HG03558 (cell line): ENCODE data around the gene PTDSS2.
"Not testable (repeated sequence)": the region's sequence is repeated elsewhere in the genome, so short reads cannot be mapped to it uniquely, and the experiment has no call there.

Experiments
- ATAC-seq: cut with Tn5 transposase; IDR thresholded peaks from one replicate; pipeline ENCODE4 v1.9.1; 2021; ENCODE audit warnings: moderate number of reproducible peaks; ENCODE audit not compliant: unreplicated experiment; ENCODE audit errors: extremely low read depth

Gene PTDSS2

DNA sequence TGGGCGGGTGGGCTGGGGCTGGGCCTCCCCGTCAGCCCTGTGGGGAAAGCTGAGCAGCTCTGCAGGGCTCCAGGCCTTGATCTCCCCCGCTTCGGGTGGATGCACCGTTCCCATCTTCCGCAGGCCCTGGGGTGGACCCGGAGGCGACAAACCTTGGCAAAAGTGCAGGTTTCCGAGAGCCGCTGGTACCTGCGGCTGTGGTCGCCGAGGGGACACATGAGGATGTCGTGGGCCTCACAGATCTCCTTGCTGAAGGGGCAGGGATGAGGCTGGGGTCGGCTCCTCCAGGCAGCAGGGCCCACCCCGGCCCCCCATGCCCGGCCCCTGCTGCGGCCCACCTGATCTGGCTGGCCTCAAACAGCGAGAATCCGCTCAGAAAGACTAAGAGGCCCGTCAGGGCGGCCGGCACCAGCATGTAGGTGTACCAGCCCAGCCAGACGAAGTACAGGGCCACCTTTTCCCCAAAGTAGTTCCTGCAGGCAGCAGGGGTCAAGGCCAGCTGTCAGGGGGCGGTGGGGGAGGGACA is 20.1 kb upstream of the PTDSS2 start:
- ATAC-seq: no peak

DNA sequence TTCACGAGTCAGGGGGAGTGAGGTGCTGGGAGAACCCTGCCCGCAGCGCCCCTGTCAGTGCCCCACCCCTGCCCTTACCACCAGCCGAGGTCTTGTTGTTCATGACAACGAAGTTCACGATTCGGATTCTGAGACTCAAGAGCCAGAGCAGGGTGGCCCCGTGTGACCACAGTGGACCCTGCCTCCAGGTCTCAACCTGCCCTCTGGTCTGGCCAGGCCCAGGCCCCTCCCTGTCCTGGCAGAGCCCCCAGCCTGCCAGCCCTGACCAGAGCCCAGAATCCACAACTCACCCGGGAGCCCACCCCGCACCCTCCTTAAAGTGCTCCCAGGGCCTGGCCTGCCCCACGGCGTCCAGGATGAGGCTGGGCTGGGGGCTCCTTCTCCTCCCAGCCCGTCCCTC is 18.2 kb upstream of the PTDSS2 start:
- ATAC-seq: no peak

DNA sequence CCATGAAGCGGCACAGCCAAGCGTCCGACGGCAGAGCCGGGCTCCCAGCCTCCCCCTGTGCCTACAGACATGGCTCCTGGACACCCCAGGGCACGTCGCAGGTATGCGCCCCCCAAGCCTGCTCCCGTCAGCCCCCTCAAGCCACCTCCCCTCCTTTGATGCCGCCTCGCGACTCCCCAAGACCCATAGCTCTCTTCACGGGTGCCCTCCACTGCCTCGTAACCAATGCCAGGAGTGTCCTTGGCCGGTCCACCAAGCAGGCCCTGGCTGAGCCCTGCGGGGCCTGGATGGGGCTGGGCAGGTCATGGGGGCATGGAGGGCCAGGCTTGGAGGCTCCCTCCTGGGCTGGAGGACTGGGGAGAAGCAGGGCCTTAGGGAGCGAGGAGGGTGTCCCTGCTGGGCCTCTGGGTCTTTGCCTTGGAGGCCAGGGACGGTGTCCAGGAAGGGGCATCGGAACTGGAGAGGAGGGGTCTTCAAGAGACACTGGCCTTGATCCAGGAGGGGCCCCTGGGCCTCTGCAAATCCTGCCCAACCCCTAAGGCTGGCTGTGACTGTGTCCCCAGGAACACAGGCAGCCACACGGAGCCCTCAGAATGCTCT is 17.5 kb upstream of the PTDSS2 start:
- no peak for ATAC-seq

DNA sequence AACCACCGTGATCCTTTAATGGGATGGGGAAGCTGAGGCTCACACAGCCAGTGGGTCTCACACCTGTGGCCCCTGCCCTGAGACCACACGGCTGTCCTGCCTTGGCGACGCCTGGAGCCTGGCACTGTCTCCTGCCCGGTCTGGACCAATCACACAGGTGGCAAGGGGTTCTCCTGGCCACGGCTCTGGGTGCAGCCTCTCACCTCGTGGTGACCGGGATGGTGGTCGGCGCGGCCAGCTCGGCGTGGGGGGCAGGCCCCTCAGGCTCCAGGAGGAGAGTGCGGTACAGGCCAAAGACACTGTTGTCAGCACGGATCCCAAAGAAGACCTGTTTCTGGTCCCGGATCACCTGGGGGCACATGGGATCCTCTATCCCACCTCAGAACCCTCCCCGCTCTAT is 17.0 kb upstream of the PTDSS2 start:
- no peak for ATAC-seq

DNA sequence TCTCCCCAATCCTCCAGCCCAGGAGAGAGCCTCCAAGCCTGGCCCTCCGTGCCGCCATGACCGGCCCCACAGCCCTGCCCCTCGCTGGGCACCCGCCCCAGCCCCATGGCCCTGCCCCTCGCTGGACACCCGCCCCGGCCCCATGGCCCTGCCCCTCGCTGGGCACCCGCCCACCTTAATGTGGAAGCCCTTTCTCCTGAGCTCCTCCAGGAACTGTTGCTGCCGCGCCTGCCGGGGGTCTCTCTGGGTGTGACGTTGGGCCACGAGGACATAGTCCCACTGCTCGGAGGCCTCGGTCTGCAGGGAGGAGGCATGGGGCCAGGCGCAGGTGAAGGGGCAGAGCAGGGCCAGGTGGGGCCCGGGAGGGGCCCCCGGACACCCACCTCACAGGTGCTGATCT is 16.4 kb upstream of the PTDSS2 start:
- no peak for ATAC-seq

DNA sequence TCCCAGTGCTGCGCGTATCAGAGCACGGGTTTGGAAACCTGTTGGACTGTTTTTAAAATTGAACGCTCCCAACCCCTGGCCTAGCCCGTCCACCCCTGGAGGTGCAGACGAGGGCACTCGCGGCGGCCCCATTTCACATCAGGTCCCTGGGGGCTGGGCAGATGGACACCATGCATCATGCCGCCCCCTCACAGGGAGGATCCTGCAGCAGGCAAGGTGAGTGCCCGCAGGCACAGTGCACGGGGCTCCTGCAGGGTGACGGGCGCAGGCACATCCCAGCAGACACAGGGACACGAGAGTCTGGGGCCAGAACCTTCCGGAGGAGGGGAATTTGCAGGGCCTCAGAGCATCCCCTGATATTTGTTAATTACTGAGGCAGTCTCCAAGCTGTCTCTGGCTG is 15.6 kb upstream of the PTDSS2 start:
- ATAC-seq: no peak

DNA sequence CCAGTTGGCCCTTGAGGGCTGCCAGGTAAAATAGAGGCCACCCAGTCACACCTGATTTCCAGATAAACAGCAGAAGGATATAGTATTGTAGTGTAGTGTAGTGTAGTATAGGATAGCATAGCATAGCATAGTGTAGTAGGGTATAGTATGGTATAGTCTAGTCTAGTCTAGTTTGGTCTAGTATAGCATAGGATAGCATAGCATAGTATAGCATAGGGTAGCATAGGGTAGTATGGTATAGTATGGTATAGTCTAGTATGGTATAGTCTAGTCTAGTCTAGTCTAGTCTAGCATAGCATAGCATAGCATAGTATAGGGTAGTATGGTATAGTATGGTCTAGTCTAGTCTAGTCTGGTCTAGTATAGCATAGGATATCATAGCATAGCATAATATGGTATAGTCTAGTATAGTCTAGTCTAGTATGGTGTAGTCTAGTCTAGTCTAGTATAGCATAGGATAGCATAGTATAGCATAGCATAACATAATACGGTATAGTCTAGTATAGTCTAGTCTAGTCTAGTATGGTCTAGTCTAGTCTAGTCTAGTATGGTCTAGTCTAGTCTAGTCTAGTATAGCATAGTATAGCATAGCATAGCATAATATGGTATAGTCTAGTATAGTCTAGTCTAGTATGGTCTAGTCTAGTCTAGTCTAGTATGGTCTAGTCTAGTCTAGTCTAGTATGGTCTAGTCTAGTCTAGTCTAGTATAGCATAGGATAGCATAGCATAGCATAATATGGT is 14.9 kb upstream of the PTDSS2 start:
- not testable (repeated sequence) for ATAC-seq

DNA sequence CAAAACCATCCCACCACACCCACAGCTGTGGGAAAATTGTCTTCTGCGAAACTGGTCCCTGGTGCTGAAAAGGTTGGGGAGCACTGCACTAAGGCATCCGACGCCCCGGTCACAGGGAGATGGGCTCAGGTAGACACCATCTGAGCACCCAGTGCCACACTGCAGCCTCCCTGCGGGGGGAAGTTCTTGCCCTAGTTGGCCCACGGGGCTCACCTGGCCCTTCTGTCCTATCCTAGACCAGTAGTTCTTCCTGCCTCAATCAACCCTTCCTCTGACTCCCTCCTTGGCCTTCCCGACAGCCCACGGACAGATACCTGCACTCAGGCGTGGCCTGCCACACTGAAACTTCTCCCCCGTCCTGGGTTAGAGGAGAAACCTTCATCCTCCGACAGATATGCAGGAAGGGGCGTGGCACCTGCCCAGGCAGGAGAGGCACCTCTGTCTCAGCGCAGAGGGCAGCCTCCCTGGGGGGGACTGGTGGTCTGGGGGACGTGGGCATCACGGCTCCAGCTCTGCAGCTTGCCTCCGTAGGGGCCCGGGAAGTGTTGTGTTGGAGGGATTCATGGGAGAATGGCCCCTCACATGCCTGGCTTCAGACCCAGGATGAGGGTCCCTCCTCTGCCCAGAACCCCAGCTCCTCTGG is 12.7 kb upstream of the PTDSS2 start:
- ATAC-seq: no peak

DNA sequence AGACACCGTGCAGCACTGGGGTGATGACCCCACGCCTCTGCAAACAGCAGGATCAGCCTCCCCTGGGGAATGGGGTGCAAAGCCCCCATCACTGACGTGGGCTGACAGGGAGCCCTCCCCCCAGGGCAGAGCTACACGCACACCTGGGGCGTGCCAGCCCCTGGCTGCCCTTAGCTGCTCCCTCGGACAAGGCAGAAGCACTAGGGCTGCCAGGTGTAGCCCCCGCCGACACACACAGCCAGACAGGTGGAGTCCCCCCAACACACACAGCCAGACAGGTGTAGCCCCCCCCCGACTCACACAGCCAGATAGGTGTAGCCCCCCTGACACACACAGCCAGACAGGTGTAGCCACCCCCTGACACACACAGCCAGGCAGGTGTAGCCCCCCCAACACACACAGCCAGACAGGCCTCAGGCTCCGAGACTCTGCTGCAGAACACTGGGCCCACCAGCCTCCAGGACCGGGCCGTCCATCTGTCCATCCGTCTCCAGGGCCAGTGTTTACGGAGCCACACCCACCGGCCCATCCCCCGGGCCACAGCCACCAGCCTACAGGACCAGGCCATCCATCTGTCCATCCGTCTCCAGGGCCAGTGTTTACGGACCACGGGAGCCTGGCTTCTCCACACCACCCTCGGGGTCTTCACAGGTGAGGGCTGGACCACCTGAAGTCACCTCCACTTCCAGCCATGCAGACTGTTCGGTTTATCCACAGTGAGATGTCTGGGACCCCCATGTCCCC is 11.8 kb upstream of the PTDSS2 start:
- ATAC-seq: no peak

DNA sequence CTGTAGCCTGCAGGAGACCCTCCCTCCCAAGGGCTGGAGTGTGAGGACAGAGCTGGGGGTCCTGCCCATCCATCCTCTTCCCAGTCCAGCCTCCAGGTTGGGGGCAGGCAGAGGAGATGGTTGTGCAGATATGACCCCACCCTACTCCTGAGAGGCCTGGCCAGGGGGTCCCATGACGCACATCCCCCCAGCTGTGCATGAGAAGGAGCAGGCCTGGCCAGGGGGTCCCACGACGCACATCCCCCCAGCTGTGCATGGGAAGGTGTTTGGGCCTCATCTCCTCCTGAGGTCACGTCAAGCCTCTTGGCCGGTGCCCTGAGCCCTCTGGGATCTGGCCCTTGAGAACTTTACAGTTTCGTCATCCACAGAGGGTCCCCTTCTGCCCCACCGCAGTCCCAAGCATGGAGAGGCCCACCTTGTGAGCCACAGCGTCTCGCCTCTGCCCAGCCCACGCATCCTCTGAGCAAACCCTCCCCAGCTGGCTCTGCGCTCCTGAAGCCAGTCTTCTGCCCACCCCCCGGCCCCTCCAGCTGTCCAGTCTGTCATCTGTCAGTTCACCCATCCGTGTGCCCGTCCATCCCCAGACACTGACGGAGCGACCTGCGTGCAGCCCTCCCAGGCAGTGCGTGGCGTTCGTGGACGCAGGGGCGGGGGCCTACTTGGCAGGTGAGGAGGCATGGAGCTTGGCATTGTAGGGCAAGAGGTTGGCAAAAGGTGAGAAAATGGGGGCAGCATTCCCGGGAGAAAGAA is 10.6 kb upstream of the PTDSS2 start:
- no peak for ATAC-seq

DNA sequence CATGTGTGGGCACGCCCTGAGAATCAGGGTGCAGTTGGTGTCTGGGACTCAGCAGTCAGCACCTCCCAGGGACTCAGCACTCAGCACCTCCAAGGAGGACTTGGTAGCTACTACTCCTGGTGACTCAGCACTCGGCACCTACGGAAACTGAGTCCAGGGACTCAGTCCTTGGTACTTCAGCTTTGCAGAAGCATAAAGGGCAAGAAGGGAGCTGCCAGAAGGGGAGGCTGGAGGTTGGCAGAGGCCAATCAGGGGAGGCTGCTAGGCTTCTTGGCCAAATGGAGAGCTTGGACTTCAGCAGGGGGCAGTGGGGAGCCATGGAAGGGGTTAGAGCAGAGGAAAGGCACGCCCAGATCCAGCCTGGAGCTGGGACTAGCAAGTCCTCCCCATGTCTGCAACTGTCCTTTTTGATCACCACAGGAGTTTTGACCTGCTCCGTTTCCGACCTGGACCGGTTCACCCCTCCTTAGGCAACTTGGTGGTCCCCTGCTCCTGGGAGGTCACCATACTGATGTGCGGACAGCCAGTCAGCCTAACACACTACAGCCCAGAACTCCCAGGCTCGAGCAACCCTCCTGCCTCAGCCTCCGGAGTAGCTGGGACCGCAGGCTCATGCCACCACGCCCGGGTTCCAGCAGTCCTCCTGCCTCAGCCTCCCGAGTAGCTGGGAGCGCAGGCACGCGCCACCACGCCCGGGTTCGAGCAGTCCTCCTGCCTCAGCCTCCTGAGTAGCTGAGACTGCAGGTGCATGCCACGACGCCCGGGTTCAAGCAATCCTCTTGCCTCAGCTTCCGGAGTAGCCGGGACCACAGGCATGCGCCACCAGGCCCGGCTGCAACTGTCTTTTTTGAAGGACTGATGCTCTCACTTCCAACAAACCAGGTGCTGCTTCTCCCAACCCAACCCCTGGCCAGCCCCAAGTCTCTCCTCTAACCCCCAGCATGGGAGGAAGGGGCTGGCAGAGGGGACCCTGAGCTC is 9.7 kb upstream of the PTDSS2 start:
- ATAC-seq: no peak

DNA sequence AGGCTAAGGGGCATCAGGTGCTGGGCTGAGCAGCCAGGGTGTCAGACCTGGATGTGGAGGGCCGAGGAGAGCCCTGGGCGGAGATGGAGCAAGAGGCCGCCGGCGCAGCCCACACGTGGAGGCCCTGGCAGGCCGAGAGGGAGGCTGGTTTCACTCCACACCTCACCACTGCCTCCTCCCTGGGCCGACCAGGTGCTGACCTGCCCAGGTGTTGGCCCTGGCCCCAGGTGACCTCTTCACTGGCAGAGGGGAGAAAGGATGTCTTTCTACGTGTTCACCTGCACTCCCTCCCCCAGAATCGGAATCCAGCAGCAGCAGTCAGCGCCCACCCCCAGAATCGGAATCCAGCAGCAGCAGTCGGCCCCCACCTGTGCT is 9.0 kb upstream of the PTDSS2 start:
- no peak for ATAC-seq

DNA sequence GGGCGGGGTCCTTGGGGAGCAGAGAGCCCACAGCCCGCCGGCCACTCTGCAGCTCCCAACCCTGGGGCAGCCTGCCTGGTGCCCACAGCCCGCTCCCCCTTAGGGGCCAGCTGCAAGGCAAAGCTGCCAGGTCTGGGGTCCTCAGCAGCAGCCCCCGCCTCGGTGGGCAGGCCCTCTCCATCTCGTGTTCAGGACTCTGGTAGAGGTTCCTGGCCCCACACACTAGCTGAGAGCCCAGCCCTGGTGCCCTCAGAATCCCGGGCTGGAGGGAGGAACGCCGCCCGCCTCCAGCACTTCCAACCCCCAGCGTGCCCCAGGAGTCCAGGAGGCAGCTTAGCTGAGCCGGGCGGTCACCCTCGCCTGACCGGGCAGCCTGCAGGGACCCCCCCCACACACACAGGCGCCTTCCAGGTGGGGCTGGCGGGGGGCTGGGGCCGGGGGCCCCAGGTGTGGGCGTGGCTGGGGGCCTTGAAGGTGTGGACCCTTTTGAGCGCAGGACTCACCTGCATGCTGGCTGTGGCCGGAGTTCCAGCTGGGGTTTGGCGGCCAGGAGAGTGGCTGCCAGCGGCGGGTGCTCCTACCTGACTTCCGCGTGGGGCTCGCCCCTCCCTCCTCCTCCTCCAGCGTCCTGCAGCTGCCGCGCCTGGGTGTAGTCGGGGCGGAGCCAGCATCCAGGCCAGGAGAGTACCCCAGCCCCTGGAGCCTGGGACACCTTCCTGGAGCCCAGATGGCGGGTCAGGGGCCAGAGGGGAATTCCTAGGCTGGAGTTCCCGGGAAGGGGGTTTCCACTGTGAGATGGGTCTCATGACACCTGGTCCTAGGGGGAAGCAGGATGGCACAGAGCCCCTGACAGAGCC is 8.4 kb upstream of the PTDSS2 start, which contains the start of gene ANO9:
Gene ANO9 (minus strand): TSS at position 594 of the 857 bp plus-strand sequence. CDS start 85 bp downstream, at position 509.
- ATAC-seq: no peak

DNA sequence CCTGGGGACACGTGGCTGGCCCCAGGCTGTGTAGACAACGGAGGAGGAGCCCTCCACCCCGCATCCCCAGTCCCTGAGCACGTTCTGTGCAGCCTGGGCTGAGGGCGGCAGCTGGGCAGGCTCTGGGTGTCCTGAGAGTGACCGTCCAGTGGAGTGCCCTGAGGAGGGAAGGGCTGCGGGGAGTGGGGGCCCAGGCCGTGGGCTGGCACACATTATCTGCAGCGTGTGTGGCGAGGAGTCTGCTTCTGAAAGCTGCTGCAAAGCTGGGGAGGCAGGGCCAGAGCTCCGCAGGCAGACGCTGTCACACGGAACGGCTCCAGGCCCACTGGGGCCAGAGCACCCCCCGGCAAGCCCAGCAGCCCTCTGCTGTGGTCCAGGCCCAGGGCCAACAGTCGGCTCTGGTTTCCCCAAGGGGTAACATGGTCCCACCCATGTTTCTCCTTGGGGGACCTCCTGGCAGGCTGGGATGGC is 7.4 kb upstream of the PTDSS2 start:
- ATAC-seq: no peak

DNA sequence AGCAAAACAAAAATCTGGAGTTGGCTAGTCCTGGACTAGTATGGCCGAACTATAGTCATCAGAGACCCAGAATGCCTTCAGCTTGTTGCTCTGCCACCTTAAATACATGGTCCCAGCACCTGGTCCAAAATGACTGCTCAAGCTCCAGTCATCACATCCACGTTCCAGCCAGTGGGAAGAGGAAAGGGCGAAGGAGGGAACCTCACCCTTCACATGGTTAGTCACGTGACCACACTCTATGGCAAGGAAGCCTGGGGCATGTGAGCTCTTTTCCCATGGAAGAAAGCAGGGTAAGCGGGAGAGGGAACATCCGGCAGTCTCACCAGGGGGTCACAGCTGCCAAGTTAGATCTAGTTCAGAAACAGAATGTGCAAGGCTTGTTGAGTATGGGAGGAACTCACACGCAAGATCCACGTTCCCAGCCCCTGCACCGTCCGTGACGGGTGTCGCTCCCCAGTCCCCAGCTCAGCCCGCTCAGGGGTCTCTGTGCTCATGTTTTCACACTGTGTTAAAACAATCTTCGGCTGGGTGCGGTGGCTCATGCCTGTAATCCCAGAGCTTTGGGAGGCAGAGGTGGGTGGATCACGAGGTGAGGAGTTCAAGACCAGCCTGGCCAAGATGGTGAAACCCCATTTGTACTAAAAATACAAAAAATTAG is 6.4 kb upstream of the PTDSS2 start:
- no peak for ATAC-seq

DNA sequence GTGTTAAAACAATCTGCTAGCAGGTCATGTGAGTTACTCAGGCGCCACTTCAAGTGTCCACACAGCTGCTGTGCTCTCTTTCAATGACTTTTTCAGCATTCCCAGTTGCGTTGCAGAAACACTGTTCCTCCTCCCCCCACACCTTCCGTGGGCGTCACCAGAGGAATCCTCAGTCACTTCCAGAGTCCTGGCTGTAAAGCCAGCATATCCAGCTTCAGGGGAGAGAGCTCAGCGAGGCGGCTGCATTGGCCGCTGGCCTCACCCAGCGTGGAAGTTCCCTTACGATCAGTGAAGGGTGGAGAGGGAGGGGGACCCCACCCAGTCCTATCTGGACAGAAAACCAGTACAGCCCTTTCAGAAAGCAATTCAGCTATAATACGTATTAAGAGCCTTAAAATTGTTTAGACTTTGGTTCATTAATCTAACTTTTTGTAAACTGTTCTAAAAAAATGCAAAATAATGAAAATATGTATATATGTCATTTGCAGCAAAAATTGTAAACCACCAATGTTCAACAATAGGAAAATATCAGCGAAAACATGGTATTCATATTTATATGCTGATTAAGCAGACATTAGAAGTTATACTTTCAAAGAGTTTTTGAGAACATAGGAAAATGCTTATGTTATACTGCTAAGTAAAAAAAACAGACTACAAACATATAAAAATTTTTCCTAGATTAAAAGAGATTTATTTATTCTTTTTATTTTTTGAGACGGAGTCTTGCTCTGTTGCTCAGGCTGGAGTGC is 5.5 kb upstream of the PTDSS2 start:
- ATAC-seq: no peak
